Activated B cell treated with CpG ODN at 0.5 μM for 24 hours (primary cell): ENCODE data around the gene PAK5. TPM values are rescaled to one million over a fixed set of nuclear protein-coding genes. Genes with fewer than 3 reads are reported as not detected.
A peak's percentile ranks its signal among the peaks of the same experiment; 100 is the strongest.

Experiments
- ATAC-seq: fragments of 200-7000 bp; cut with Tn5 transposase; one replicate; pipeline ENCODE4 v1.10.0; 2021; ENCODE audit warnings: low read depth, mild to moderate bottlenecking, moderate library complexity
- CTCF ChIA-PET: fragments of 350-600 bp; sonication (Branson Sonifier 250); formaldehyde crosslinking; loops from one replicate; lab custom pipeline; 2021; ENCODE audit warnings: antibody characterized with exemption; lab: Charles Lee
- POLR2A ChIA-PET: fragments of 350-600 bp; sonication (Branson Sonifier 250); formaldehyde crosslinking; loops from one replicate; lab custom pipeline; 2021; ENCODE audit warnings: antibody characterized with exemption; lab: Charles Lee
- DNase-seq: peaks from one replicate; pipeline ENCODE4 v3.0.0; 2022
- H3K27ac Mint-ChIP-seq: one replicate; pipeline ENCODE4 v1.8.0; 2020; ENCODE audit warnings: mixed read lengths
- H3K27me3 Mint-ChIP-seq: one replicate; pipeline ENCODE4 v1.8.0; 2021; ENCODE audit warnings: mixed read lengths
- H3K36me3 Mint-ChIP-seq: one replicate; pipeline ENCODE4 v1.8.0; 2021; ENCODE audit warnings: low read depth, mixed read lengths
- H3K4me1 Mint-ChIP-seq: one replicate; pipeline ENCODE4 v1.8.0; 2021; ENCODE audit warnings: mixed read lengths
- H3K4me3 Mint-ChIP-seq: one replicate; pipeline ENCODE4 v1.8.0; 2020; ENCODE audit warnings: mild to moderate bottlenecking, mixed read lengths
- H3K9me3 Mint-ChIP-seq: one replicate; pipeline ENCODE4 v1.8.0; 2020; ENCODE audit warnings: mixed read lengths
- intact Hi-C: fragments of 100-400 bp; cut with micrococcal nuclease; formaldehyde crosslinking; loops from one replicate; pipeline ENCODE4 v1.15.1; 2024
- total RNA-seq: library from RNA; stranded (reverse); gene quantifications from 2 replicates; pipeline ENCODE4 v1.2.3, GENCODE V29; 2022
- TF ChIP-seq, protein P1 (sequence below): fragments of 200-600 bp; IDR thresholded peaks from one replicate; pipeline ENCODE4 v1.8.0; 2022; ENCODE audit warnings: antibody characterized with exemption, mild to moderate bottlenecking

PAK5 gene
- total RNA-seq, 1 donor from 2014 or later = not detected

DNA sequence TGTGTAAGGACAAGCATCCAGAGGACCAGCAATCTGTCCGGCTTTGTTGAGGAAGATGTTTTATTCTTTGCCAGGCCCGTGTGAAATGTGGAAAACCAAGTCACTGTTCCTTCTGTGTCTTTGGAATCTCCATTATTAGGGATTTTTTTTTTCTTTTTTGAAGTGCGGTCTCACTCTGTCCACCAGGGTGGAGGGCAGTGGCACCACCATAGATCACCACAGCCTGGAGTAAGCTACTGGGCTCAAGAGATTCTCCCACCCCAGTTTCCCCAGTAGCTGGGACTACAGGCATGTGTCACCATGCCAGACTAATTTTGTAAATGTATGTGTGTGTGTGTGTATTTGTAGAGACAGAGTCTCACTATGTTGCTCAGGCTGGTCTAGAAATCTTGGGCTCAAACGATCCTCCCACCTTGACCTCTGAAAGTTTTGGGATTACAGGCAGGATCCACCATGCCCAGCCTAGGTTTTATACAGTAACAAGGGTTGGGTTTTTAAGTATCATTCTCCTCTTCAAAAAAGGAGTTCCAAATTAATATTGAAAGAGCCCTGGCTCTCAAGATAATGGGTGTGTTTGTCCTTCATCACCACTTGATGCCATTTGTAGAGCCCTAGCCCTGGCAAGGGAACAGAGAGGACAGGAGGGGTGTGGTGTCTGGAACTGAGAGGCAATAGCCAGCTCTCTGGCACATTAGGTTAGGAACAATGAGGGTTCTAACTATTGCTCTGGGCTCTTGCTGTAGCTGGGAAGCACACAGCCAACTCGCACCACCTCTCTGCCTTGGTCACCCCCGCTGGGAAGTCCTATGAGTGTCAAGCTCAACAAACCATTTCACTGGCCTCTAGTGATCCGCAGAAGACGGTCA is 321.3 kb downstream of the PAK5 start:
- intact Hi-C loops = no loop called here
- TF ChIP-seq, protein P1, sequence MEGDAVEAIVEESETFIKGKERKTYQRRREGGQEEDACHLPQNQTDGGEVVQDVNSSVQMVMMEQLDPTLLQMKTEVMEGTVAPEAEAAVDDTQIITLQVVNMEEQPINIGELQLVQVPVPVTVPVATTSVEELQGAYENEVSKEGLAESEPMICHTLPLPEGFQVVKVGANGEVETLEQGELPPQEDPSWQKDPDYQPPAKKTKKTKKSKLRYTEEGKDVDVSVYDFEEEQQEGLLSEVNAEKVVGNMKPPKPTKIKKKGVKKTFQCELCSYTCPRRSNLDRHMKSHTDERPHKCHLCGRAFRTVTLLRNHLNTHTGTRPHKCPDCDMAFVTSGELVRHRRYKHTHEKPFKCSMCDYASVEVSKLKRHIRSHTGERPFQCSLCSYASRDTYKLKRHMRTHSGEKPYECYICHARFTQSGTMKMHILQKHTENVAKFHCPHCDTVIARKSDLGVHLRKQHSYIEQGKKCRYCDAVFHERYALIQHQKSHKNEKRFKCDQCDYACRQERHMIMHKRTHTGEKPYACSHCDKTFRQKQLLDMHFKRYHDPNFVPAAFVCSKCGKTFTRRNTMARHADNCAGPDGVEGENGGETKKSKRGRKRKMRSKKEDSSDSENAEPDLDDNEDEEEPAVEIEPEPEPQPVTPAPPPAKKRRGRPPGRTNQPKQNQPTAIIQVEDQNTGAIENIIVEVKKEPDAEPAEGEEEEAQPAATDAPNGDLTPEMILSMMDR = no peak
- Mint-ChIP-seq H3K27me3 (peaks cover 44% of the 10 kb centered on the region), H3K4me1 (peaks cover 23% of the 10 kb centered on the region), H3K9me3 (no peaks in the 10 kb centered on the region), H3K4me3 (no peak overlapping the region), H3K36me3 (no peaks in the 10 kb centered on the region), H3K27ac (no peak overlapping the region)
- ChIA-PET POLR2A (no interaction called here), CTCF (no interaction called here)
- DNase-seq = no peak
- no peak for ATAC-seq

DNA sequence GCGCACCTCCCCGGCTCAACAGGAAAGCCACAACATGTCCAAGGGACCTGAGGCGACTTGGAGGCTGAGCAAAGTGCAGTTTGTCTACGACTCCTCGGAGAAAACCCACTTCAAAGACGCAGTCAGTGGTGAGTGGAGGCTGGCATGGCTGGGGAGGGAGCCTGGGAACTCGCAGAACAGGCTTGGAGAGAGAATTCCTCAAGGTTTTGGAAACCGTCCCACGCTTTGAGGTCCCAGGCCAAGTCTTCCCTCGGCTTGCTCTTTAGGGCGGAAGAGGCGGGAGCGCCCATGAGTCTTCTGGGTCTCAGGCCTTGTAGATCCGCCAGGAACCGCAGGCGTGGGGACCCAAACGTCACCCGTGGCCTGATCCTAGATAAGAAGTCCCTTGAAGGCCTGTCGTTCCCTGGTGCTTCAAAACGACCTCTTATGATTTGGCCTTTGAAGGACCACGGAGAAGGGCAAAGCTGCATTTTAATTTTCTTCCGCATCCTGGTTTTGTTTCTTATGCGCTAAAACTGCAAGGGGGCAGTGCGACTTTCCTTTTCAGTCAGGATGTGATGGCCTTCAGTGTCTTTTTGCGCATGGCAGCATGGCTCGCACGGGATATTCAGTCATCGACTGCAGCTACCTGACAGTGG is 322.5 kb downstream of the PAK5 start:
- CTCF ChIA-PET = no interaction called here
- intact Hi-C loops = no loop called here

DNA sequence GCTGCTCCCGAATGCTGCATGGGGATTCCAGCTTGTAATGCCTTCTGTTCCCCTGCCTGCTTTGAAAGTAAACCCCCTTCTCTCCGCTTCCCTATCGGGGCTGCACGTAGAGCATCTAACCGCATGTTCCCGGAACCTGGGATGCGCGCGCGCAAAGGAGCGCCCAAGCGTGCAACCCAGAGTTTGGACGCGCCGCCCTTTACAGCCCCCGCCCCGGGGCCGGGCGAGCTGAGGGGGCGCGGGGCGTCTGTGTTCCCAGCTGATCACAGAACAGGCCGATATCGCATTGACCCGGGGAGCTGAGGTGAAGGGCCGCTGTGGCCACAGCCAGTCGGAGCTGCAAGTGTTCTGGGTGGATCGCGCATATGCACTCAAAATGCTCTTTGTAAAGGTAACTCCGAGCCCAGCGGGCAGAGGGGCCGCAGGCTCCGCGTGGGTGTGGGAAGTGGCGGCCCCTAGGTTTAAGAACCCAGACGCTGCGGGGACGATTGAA is 323.1 kb downstream of the PAK5 start:
- H3K27me3 Mint-ChIP-seq = peaks cover 50% of the 10 kb centered on the region
- H3K4me3 Mint-ChIP-seq = peak overlapping the region; percentile 36

More for the DNA sequence above, 322.5 kb downstream of the PAK5 start:
- peak overlapping the region; percentile 36 for H3K4me3 Mint-ChIP-seq
- ATAC-seq (no peak), DNase-seq (no peak)
- H3K36me3 Mint-ChIP-seq = no peaks in the 10 kb centered on the region
- H3K9me3 Mint-ChIP-seq = no peaks in the 10 kb centered on the region
- H3K4me1 Mint-ChIP-seq = peaks cover 28% of the 10 kb centered on the region
- TF ChIP-seq, protein P1 = no peak
- no peak overlapping the region for H3K27ac Mint-ChIP-seq
- POLR2A ChIA-PET = no interaction called here
- peaks cover 48% of the 10 kb centered on the region for H3K27me3 Mint-ChIP-seq

DNA sequence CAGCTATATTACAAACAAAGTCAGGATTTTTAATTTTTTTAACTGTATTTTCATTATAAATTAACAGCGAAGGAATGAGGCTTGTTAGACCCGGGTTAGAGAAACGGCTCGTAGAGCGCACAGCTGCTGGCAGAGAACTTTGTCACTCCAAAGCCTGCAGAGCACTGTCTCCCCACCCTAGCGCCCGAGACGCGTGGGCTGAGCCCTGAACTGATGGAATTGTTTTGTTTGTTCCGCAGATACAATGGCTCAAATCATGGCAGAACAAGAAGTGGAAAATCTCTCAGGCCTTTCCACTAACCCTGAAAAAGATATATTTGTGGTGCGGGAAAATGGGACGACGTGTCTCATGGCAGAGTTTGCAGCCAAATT is 323.7 kb downstream of the PAK5 start:
- intact Hi-C loops = no loop called here
- Mint-ChIP-seq H3K27me3 (peaks cover 50% of the 10 kb centered on the region), H3K4me3 (peak overlapping the region; percentile 36), H3K27ac (no peak overlapping the region), H3K9me3 (no peaks in the 10 kb centered on the region), H3K4me1 (peaks cover 32% of the 10 kb centered on the region), H3K36me3 (no peaks in the 10 kb centered on the region)
- POLR2A ChIA-PET = no interaction called here
- CTCF ChIA-PET = no interaction called here
- no peak for DNase-seq
- ATAC-seq = no peak
- TF ChIP-seq, protein P1 = no peak

More for the DNA sequence above, 323.1 kb downstream of the PAK5 start:
- TF ChIP-seq, protein P1 = no peak
- Mint-ChIP-seq H3K27ac (no peak overlapping the region), H3K36me3 (no peaks in the 10 kb centered on the region), H3K9me3 (no peaks in the 10 kb centered on the region), H3K4me1 (peaks cover 30% of the 10 kb centered on the region)
- CTCF ChIA-PET = no interaction called here
- intact Hi-C loops = no loop called here
- DNase-seq = no peak
- POLR2A ChIA-PET = no interaction called here
- ATAC-seq = no peak
